ENCODE measurements around the gene SPACA9.

Gene SPACA9

GRCh38 chr9:132846918-132847515 is 31.7 kb upstream of the SPACA9 start:
- no peaks in the 10 kb centered on the region for H3K4me1 ChIP-seq (ENCODE audit: control insufficient read depth, insufficient read depth, low read length, unreplicated experiment)
- H3K79me2 ChIP-seq (ENCODE audit: control insufficient read depth, insufficient read depth, low read length, unreplicated experiment) = no peaks in the 10 kb centered on the region
- H3K36me3 ChIP-seq (ENCODE audit: insufficient read depth, low read length) = no peaks in the 10 kb centered on the region
- no peak overlapping the region for H3K27ac ChIP-seq (ENCODE audit: low read depth, low read length)
- H3K27me3 ChIP-seq (ENCODE audit: insufficient read depth, low read length) = no peaks in the 10 kb centered on the region
- no peak overlapping the region for H3K4me3 ChIP-seq (ENCODE audit: low read depth, low read length)
- H2AFZ ChIP-seq (ENCODE audit: low read length, unreplicated experiment) = no peak overlapping the region

GRCh38 chr9:132849185-132849706 is 29.5 kb upstream of the SPACA9 start:
- H3K4me1 ChIP-seq (ENCODE audit: control insufficient read depth, insufficient read depth, low read length, unreplicated experiment) = no peaks in the 10 kb centered on the region
- no peaks in the 10 kb centered on the region for H3K79me2 ChIP-seq (ENCODE audit: control insufficient read depth, insufficient read depth, low read length, unreplicated experiment)
- no peak overlapping the region for H3K4me3 ChIP-seq (ENCODE audit: low read depth, low read length)
- no peaks in the 10 kb centered on the region for H3K36me3 ChIP-seq (ENCODE audit: insufficient read depth, low read length)
- H3K27me3 ChIP-seq (ENCODE audit: insufficient read depth, low read length) = no peaks in the 10 kb centered on the region
- no peak overlapping the region for H3K27ac ChIP-seq (ENCODE audit: low read depth, low read length)
- no peak overlapping the region for H2AFZ ChIP-seq (ENCODE audit: low read length, unreplicated experiment)

DNA sequence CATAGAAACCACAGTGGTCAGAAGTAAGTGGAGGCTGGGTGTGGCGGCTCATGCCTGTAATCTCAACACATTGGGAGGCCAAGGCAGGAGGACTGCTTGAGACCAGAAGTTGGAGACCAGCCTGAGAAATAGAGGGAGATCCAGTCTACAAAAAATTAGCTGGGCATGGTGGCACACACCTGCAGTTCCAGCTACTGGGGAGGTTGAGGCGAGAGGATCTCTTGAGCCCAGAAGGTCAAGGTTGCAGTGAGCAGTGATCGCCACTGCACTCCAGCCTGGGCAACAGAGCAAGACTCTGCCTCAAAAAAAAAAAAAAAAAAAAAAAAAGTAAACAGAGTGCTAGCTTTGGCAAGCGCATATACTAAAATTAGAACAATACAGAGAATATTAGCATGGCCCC is 25.2 kb upstream of the SPACA9 start:
- H2AFZ ChIP-seq (ENCODE audit: low read length, unreplicated experiment) = no peak overlapping the region
- no peaks in the 10 kb centered on the region for H3K36me3 ChIP-seq (ENCODE audit: insufficient read depth, low read length)
- H3K79me2 ChIP-seq (ENCODE audit: control insufficient read depth, insufficient read depth, low read length, unreplicated experiment) = no peaks in the 10 kb centered on the region
- H3K4me1 ChIP-seq (ENCODE audit: control insufficient read depth, insufficient read depth, low read length, unreplicated experiment) = peaks cover 12% of the 10 kb centered on the region
- H3K27ac ChIP-seq (ENCODE audit: low read depth, low read length) = no peak overlapping the region
- H3K4me3 ChIP-seq (ENCODE audit: low read depth, low read length) = no peak overlapping the region
- no peaks in the 10 kb centered on the region; the same call in 1 of the 2 replicates for H3K27me3 ChIP-seq (ENCODE audit: insufficient read depth, low read length)

DNA sequence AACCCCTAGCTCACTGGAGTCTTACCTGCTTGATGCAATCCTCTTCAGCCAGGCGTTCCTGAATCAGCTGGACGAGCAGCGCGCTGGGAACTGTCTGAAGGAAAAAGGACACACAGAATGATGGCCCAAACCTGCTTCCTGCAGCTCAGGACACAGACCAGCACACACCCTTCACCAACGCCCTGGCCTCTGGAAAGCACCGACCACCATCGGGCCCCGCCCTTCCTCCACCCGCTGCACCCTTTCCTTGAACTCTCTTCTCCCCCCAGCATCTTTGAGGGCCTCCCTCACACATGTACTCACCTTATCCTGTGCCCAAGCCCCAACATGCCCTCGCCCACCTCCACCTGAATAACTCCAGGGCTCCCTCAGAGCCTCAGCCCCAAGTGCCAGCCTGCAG is 23.9 kb upstream of the SPACA9 start:
- Histone ChIP-seq H3K79me2 (ENCODE audit: control insufficient read depth, insufficient read depth, low read length, unreplicated experiment) (no peaks in the 10 kb centered on the region), H2AFZ (ENCODE audit: low read length, unreplicated experiment) (no peak overlapping the region), H3K4me3 (ENCODE audit: low read depth, low read length) (no peak overlapping the region), H3K36me3 (ENCODE audit: insufficient read depth, low read length) (no peaks in the 10 kb centered on the region), H3K27ac (ENCODE audit: low read depth, low read length) (no peak overlapping the region), H3K4me1 (ENCODE audit: control insufficient read depth, insufficient read depth, low read length, unreplicated experiment) (peaks cover 12% of the 10 kb centered on the region), H3K27me3 (ENCODE audit: insufficient read depth, low read length) (no peaks in the 10 kb centered on the region; the same call in 1 of the 2 replicates)

- Histone ChIP-seq H3K27me3 (ENCODE audit: insufficient read depth, low read length) (no peaks in the 10 kb centered on the region; the same call in 1 of the 2 replicates), H3K4me1 (ENCODE audit: control insufficient read depth, insufficient read depth, low read length, unreplicated experiment) (peaks cover 12% of the 10 kb centered on the region), H3K79me2 (ENCODE audit: control insufficient read depth, insufficient read depth, low read length, unreplicated experiment) (no peaks in the 10 kb centered on the region), H3K27ac (ENCODE audit: low read depth, low read length) (no peak overlapping the region), H2AFZ (ENCODE audit: low read length, unreplicated experiment) (no peak overlapping the region), H3K4me3 (ENCODE audit: low read depth, low read length) (no peak overlapping the region), H3K36me3 (ENCODE audit: insufficient read depth, low read length) (no peaks in the 10 kb centered on the region)
These were observed 22.8 kb upstream of the SPACA9 start for GRCh38 chr9:132855904-132856303.

- Histone ChIP-seq H3K79me2 (ENCODE audit: control insufficient read depth, insufficient read depth, low read length, unreplicated experiment) (no peaks in the 10 kb centered on the region), H3K4me1 (ENCODE audit: control insufficient read depth, insufficient read depth, low read length, unreplicated experiment) (peaks cover 12% of the 10 kb centered on the region), H3K36me3 (ENCODE audit: insufficient read depth, low read length) (no peaks in the 10 kb centered on the region), H2AFZ (ENCODE audit: low read length, unreplicated experiment) (peak overlapping the region; percentile 89), H3K27me3 (ENCODE audit: insufficient read depth, low read length) (no peaks in the 10 kb centered on the region; the same call in 1 of the 2 replicates), H3K27ac (ENCODE audit: low read depth, low read length) (no peak overlapping the region), H3K4me3 (ENCODE audit: low read depth, low read length) (0 out of 2 replicates have a peak overlapping the region, but pooled peaks have one; percentile 14)
These were observed 21.7 kb upstream of the SPACA9 start for GRCh38 chr9:132857031-132857430.

GRCh38 chr9:132857616-132858342 is 20.9 kb upstream of the SPACA9 start:
- peaks cover 12% of the 10 kb centered on the region for H3K4me1 ChIP-seq (ENCODE audit: control insufficient read depth, insufficient read depth, low read length, unreplicated experiment)
- 0 out of 2 replicates have a peak overlapping the region, but pooled peaks have one; percentile 14 for H3K4me3 ChIP-seq (ENCODE audit: low read depth, low read length)
- no peak overlapping the region for H3K27ac ChIP-seq (ENCODE audit: low read depth, low read length)
- H3K79me2 ChIP-seq (ENCODE audit: control insufficient read depth, insufficient read depth, low read length, unreplicated experiment) = no peaks in the 10 kb centered on the region
- peak overlapping the region; percentile 89 for H2AFZ ChIP-seq (ENCODE audit: low read length, unreplicated experiment)
- H3K27me3 ChIP-seq (ENCODE audit: insufficient read depth, low read length) = no peaks in the 10 kb centered on the region; the same call in 1 of the 2 replicates
- H3K36me3 ChIP-seq (ENCODE audit: insufficient read depth, low read length) = no peaks in the 10 kb centered on the region

DNA sequence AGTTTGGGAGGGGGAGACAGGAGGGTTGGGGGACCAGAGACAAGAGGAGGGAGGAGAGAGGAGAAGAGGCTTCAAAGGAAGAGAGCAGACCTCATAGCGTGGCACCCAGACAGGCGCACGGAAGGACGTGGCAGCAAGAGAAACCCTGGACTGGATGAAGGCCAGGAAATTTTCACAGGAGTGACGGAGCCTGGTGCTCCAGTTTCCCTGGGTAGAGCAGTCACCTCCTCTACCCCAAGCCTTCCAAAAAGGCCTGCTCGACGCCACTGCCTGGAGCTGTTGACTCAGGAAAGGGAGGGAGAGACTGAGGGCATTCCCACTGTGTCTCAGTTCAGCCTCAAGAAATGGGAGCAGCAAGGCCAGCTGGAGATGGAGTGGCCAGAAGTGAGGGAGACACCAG is 19.9 kb upstream of the SPACA9 start:
- Histone ChIP-seq H3K79me2 (ENCODE audit: control insufficient read depth, insufficient read depth, low read length, unreplicated experiment) (no peaks in the 10 kb centered on the region), H3K4me1 (ENCODE audit: control insufficient read depth, insufficient read depth, low read length, unreplicated experiment) (peaks cover 12% of the 10 kb centered on the region), H3K27ac (ENCODE audit: low read depth, low read length) (no peak overlapping the region), H3K4me3 (ENCODE audit: low read depth, low read length) (no peak overlapping the region), H2AFZ (ENCODE audit: low read length, unreplicated experiment) (no peak overlapping the region), H3K36me3 (ENCODE audit: insufficient read depth, low read length) (no peaks in the 10 kb centered on the region), H3K27me3 (ENCODE audit: insufficient read depth, low read length) (no peaks in the 10 kb centered on the region; the same call in 1 of the 2 replicates)

DNA sequence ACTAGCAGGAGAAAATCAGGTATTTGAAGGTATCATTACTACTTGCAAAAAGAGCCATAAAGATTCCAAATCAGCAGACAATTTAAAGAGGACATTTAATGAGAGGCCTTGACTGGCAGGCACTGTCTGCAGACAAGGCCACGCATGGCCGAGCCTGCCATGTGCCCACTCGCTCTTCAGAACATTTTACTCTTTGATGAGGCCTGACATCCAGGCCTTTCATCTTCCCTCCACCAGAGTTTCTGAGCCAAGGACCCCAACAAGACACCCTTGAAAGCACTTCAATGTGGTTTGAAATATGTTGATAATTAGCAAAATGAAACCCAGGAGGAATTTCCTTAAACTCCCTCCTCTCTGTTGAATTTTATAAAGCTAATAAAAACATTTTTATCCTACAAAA is 17.0 kb upstream of the SPACA9 start:
- H3K4me3 ChIP-seq (ENCODE audit: low read depth, low read length) = no peak overlapping the region
- no peaks in the 10 kb centered on the region; the same call in 1 of the 2 replicates for H3K27me3 ChIP-seq (ENCODE audit: insufficient read depth, low read length)
- H2AFZ ChIP-seq (ENCODE audit: low read length, unreplicated experiment) = no peak overlapping the region

GRCh38 chr9:132862533-132862932 is 16.2 kb upstream of the SPACA9 start:
- H3K36me3 ChIP-seq (ENCODE audit: insufficient read depth, low read length) = no peaks in the 10 kb centered on the region
- no peak overlapping the region for H3K4me3 ChIP-seq (ENCODE audit: low read depth, low read length)
- no peak overlapping the region for H2AFZ ChIP-seq (ENCODE audit: low read length, unreplicated experiment)
- H3K79me2 ChIP-seq (ENCODE audit: control insufficient read depth, insufficient read depth, low read length, unreplicated experiment) = no peaks in the 10 kb centered on the region
- H3K27me3 ChIP-seq (ENCODE audit: insufficient read depth, low read length) = no peaks in the 10 kb centered on the region; the same call in 1 of the 2 replicates
- no peak overlapping the region for H3K27ac ChIP-seq (ENCODE audit: low read depth, low read length)
- H3K4me1 ChIP-seq (ENCODE audit: control insufficient read depth, insufficient read depth, low read length, unreplicated experiment) = peaks cover 8% of the 10 kb centered on the region

More for the DNA sequence above, 17.0 kb upstream of the SPACA9 start:
- H3K36me3 ChIP-seq (ENCODE audit: insufficient read depth, low read length) = no peaks in the 10 kb centered on the region
- no peaks in the 10 kb centered on the region for H3K79me2 ChIP-seq (ENCODE audit: control insufficient read depth, insufficient read depth, low read length, unreplicated experiment)
- H3K4me1 ChIP-seq (ENCODE audit: control insufficient read depth, insufficient read depth, low read length, unreplicated experiment) = peaks cover 12% of the 10 kb centered on the region
- H3K27ac ChIP-seq (ENCODE audit: low read depth, low read length) = no peak overlapping the region

Data from ACC112 (cell line).